BJ (cell line): ENCODE measurements around the gene FBXO8. TPM values are rescaled to one million over a fixed set of nuclear protein-coding genes. Genes with fewer than 3 reads are reported as not detected.

Source experiments
- CTCF ChIA-PET: fragments of 350-600 bp; formaldehyde crosslinking; extraction: SDS; loops from one replicate; lab custom pipeline; 2021; ENCODE audit warnings: antibody characterized with exemption, inconsistent platforms; lab: Yijun Ruan, JAX
- POLR2A ChIA-PET: fragments of 300-600 bp; sonication (Branson Sonifier 250); formaldehyde crosslinking; extraction: SDS; loops from one replicate; lab custom pipeline; 2021; ENCODE audit warnings: antibody characterized with exemption; lab: Charles Lee
- DNase-seq: peaks from one replicate; pipeline ENCODE4 v3.0.0-alpha.2; 2011; ENCODE audit warnings: low read depth
- H3K27me3 ChIP-seq: 2 replicates; pipeline ENCODE4 v1.6.0; 2011; ENCODE audit warnings: low read length; ENCODE audit not compliant: control insufficient read depth, insufficient read depth
- H3K36me3 ChIP-seq: 2 replicates; pipeline ENCODE4 v1.5.1; 2011; ENCODE audit warnings: low read length; ENCODE audit not compliant: control insufficient read depth, insufficient read depth
- H3K4me3 ChIP-seq: 2 replicates; pipeline ENCODE4 v1.5.1; 2011; ENCODE audit warnings: low read depth, mild to moderate bottlenecking, control low read depth, low read length
- CTCF ChIP-seq: IDR thresholded peaks from 2 replicates; pipeline ENCODE4 v1.5.1; 2011; ENCODE audit warnings: low read depth, mild to moderate bottlenecking, control low read depth, inconsistent platforms, low read length, moderate library complexity; ENCODE audit not compliant: insufficient read depth
- polyA plus RNA-seq: library from polyadenylated mRNA; depleted of rRNA; stranded (reverse); fragments of >200 nt; gene quantifications from 2 replicates; pipeline ENCODE4 v1.2.3, GENCODE V29; 2011

Gene FBXO8
- polyA plus RNA-seq, 1 experiment = 19.5 TPM

- ChIA-PET CTCF (no interaction called here), POLR2A (no interaction called here)
- no peak for TF ChIP-seq CTCF
- Histone ChIP-seq H3K4me3 (no peak overlapping the region), H3K27me3 (no peaks in the 10 kb centered on the region), H3K36me3 (0 out of 2 replicates have a peak, but pooled peaks cover 1% of the 10 kb centered on the region)
- no peak for DNase-seq
Observed at GRCh38 chr4:174254613-174255012, 28.9 kb downstream of the FBXO8 start.

GRCh38 chr4:174252412-174252811 lies 31.1 kb downstream of the FBXO8 start:
- no peak for DNase-seq
- no peak for TF ChIP-seq CTCF
- Histone ChIP-seq H3K36me3 (0 out of 2 replicates have a peak, but pooled peaks cover 1% of the 10 kb centered on the region), H3K27me3 (no peaks in the 10 kb centered on the region), H3K4me3 (no peak overlapping the region)
- ChIA-PET CTCF (interaction anchor here (0.9 kb wide), 1 partner anchor 12 kb away, joined by 3 read pairs; no protein-coding TSS in a partner anchor), POLR2A (no interaction called here)

- no peak for TF ChIP-seq CTCF
- CTCF ChIA-PET = no interaction called here
- DNase-seq = no peak
- POLR2A ChIA-PET = no interaction called here
- Histone ChIP-seq H3K36me3 (no peaks in the 10 kb centered on the region), H3K4me3 (no peak overlapping the region), H3K27me3 (no peaks in the 10 kb centered on the region)
Observed at GRCh38 chr4:174248407-174248806, 35.1 kb downstream of the FBXO8 start.

GRCh38 chr4:174245714-174246113 lies 37.8 kb downstream of the FBXO8 start:
- ChIA-PET CTCF (interaction anchor here (1.6 kb wide), 1 partner anchor 10 kb away, joined by 4 read pairs; no protein-coding TSS in a partner anchor), POLR2A (no interaction called here)
- Histone ChIP-seq H3K27me3 (no peaks in the 10 kb centered on the region), H3K4me3 (no peak overlapping the region), H3K36me3 (no peaks in the 10 kb centered on the region)
- DNase-seq = no peak
- no peak for TF ChIP-seq CTCF

- H3K36me3 ChIP-seq = no peaks in the 10 kb centered on the region
- CTCF ChIA-PET = interaction anchor here (1.0 kb wide), 1 partner anchor 22 kb away, joined by 3 read pairs; no protein-coding TSS in a partner anchor
- no peak for DNase-seq
- POLR2A ChIA-PET = no interaction called here
- H3K27me3 ChIP-seq = no peaks in the 10 kb centered on the region
- TF ChIP-seq CTCF = no peak
- no peak overlapping the region for H3K4me3 ChIP-seq
Observed at GRCh38 chr4:174244441-174244840, 39.0 kb downstream of the FBXO8 start.
